CD4-positive, alpha-beta T cell (primary cell): ENCODE measurements around the gene DNAH3. TPM values are rescaled to one million over a fixed set of nuclear protein-coding genes. Genes with fewer than 3 reads are reported as not detected.
"Not testable (repeated sequence)": the region's sequence is repeated elsewhere in the genome, so short reads cannot be mapped to it uniquely, and the experiment has no call there.

Source experiments
- ATAC-seq: fragments of 200-7000 bp; cut with Tn5 transposase; one replicate; pipeline ENCODE4 v1.10.0; 2022; ENCODE audit warnings: mild to moderate bottlenecking; ENCODE audit not compliant: poor library complexity
- CTCF ChIA-PET: fragments of 350-600 bp; sonication (Branson Sonifier 250); formaldehyde crosslinking; loops from one replicate; lab custom pipeline; 2021; ENCODE audit warnings: antibody characterized with exemption, inconsistent platforms; lab: Charles Lee
- POLR2A ChIA-PET: fragments of 350-600 bp; sonication (Branson Sonifier 250); formaldehyde crosslinking; loops from one replicate; lab custom pipeline; 2021; ENCODE audit warnings: antibody characterized with exemption, inconsistent platforms; lab: Charles Lee
- DNase-seq, 14 experiments: peaks; one replicate each; pipeline ENCODE4 v3.0.0-alpha.2; 2013 to 2020; ENCODE audit warnings: mixed read lengths in 2 of 14
- H3K27ac ChIP-seq, 2 donors: one replicate each; pipeline versions ENCODE4 v1.5.1 to v1.7.0; 2013; ENCODE audit warnings: low read length in 2 of 2, low read depth in 1 of 2, mild to moderate bottlenecking in 1 of 2
- H3K27me3 ChIP-seq, 2 experiments: 1 replicate in 1 of 2; 2 replicates in 1 of 2; pipeline versions ENCODE4 v1.6.1 to v1.7.0; 2013; ENCODE audit warnings: low read length in 2 of 2, control low read depth in 1 of 2, mild to moderate bottlenecking in 1 of 2, moderate library complexity in 1 of 2; ENCODE audit not compliant: insufficient read depth in 2 of 2, control insufficient read depth in 1 of 2
- H3K36me3 ChIP-seq: one replicate; pipeline ENCODE4 v1.6.1; 2013; ENCODE audit warnings: low read length, control low read depth; ENCODE audit not compliant: insufficient read depth
- H3K4me1 ChIP-seq: one replicate; pipeline ENCODE4 v1.6.1; 2013; ENCODE audit warnings: low read length, control low read depth; ENCODE audit not compliant: insufficient read depth
- H3K4me3 ChIP-seq: one replicate; pipeline ENCODE4 v1.5.1; 2013; ENCODE audit warnings: mild to moderate bottlenecking, low read length, moderate library complexity
- H3K9me3 ChIP-seq, 2 experiments: 1 replicate in 1 of 2; 2 replicates in 1 of 2; pipeline versions ENCODE4 v1.6.1 to v1.7.0; 2013; ENCODE audit warnings: low read length in 2 of 2, mild to moderate bottlenecking in 2 of 2, control low read depth in 1 of 2, moderate library complexity in 1 of 2; ENCODE audit not compliant: control insufficient read depth in 1 of 2, insufficient read depth in 1 of 2
- H3K27ac Mint-ChIP-seq: one replicate; pipeline ENCODE4 v1.8.0; 2020; ENCODE audit warnings: mixed read lengths
- H3K27me3 Mint-ChIP-seq: one replicate; pipeline ENCODE4 v1.8.0; 2021; ENCODE audit warnings: mixed read lengths
- H3K36me3 Mint-ChIP-seq: one replicate; pipeline ENCODE4 v1.8.0; 2021; ENCODE audit warnings: low read depth, mixed read lengths
- H3K4me1 Mint-ChIP-seq: one replicate; pipeline ENCODE4 v1.8.0; 2021; ENCODE audit warnings: low read depth, mixed read lengths
- H3K4me3 Mint-ChIP-seq: one replicate; pipeline ENCODE4 v1.8.0; 2020; ENCODE audit warnings: mild to moderate bottlenecking, mixed read lengths
- H3K9me3 Mint-ChIP-seq: one replicate; pipeline ENCODE4 v1.8.0; 2020; ENCODE audit warnings: mixed read lengths
- intact Hi-C, 2 experiments: fragments of 100-400 bp; cut with DNase I in 1 of 2; cut with micrococcal nuclease in 1 of 2; formaldehyde crosslinking; loops; one replicate each; pipeline versions ENCODE4 v1.15.1 to v1.9.0; 2023 to 2025; cut with DNase I, micrococcal nuclease
- total RNA-seq, 174 experiments: library from RNA in 2 of 174; stranded (reverse) in 2 of 174; gene quantifications; one replicate each; pipeline ENCODE4 v1.2.3 and lab custom pipeline; 2021 to 2026
- TF ChIP-seq, protein P1 (sequence below): fragments of 200-600 bp; IDR thresholded peaks from one replicate; pipeline ENCODE4 v1.8.0; 2022; ENCODE audit warnings: antibody characterized with exemption, mild to moderate bottlenecking

Gene DNAH3
- total RNA-seq, 2 experiments from 2014 or later: not detected

DNA sequence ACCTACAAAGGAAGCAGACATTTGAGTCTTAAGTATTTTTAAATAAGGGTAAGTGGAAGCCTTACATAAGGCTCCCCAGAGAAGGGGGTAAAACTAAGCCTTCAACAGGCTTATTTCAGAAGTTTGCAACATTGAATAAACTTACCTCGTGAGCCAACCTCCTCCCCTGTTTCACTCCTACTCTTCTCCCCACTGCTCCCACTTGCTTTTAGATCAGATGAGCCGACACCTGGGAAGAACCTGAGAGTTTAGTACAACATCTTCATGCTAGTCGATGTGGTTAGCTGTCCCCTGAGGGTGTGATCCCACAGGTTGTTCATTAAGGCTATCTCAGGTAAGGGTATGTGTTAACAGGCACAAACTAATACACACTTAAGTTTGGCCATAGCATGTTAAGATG, 47.0 kb upstream of the DNAH3 start:
- H3K4me1 Mint-ChIP-seq: no peaks in the 10 kb centered on the region
- ATAC-seq (no peak), DNase-seq (no peak)
- CTCF ChIA-PET: no interaction called here
- TF ChIP-seq, protein P1, sequence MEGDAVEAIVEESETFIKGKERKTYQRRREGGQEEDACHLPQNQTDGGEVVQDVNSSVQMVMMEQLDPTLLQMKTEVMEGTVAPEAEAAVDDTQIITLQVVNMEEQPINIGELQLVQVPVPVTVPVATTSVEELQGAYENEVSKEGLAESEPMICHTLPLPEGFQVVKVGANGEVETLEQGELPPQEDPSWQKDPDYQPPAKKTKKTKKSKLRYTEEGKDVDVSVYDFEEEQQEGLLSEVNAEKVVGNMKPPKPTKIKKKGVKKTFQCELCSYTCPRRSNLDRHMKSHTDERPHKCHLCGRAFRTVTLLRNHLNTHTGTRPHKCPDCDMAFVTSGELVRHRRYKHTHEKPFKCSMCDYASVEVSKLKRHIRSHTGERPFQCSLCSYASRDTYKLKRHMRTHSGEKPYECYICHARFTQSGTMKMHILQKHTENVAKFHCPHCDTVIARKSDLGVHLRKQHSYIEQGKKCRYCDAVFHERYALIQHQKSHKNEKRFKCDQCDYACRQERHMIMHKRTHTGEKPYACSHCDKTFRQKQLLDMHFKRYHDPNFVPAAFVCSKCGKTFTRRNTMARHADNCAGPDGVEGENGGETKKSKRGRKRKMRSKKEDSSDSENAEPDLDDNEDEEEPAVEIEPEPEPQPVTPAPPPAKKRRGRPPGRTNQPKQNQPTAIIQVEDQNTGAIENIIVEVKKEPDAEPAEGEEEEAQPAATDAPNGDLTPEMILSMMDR: no peak
- Histone ChIP-seq H3K4me3 (no peak overlapping the region), H3K27me3 (no peaks in the 10 kb centered on the region), H3K27ac (no peak overlapping the region), H3K4me1 (no peaks in the 10 kb centered on the region), H3K9me3 (no peaks in the 10 kb centered on the region), H3K36me3 (no peaks in the 10 kb centered on the region)
- no peak overlapping the region for H3K4me3 Mint-ChIP-seq
- no peaks in the 10 kb centered on the region for H3K9me3 Mint-ChIP-seq
- H3K27me3 Mint-ChIP-seq: peaks cover 22% of the 10 kb centered on the region
- intact Hi-C loops: no loop called here
- H3K36me3 Mint-ChIP-seq: no peaks in the 10 kb centered on the region
- POLR2A ChIA-PET: no interaction called here
- H3K27ac Mint-ChIP-seq: no peak overlapping the region

DNA sequence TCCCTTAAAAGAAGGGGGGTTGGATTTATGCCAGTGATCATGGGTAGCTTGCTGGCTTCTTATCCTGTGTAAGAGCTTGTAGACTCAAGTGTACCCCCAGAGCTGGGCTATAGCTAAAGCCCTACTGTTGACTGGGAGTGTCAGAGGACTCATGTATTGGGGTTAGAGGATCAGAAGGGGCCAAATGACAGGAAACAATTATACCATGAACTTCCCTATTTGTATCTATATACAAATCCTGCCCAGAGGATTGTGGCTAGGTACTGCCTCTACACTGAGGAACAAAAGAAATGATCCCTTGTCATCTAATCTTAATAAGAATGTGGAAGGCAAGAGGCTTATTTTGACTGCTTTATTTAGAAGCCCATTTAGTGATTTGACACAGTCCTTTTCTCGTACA, 46.5 kb upstream of the DNAH3 start:
- H3K4me1 Mint-ChIP-seq: no peaks in the 10 kb centered on the region
- no peaks in the 10 kb centered on the region for H3K36me3 ChIP-seq
- POLR2A ChIA-PET: no interaction called here
- H3K27me3 ChIP-seq: no peaks in the 10 kb centered on the region
- ATAC-seq (no peak), DNase-seq (no peak)
- intact Hi-C loops: no loop called here
- no peak overlapping the region for H3K27ac Mint-ChIP-seq
- no peak overlapping the region for H3K27ac ChIP-seq
- CTCF ChIA-PET: no interaction called here
- TF ChIP-seq, protein P1: no peak
- peaks cover 22% of the 10 kb centered on the region for H3K27me3 Mint-ChIP-seq
- H3K36me3 Mint-ChIP-seq: no peaks in the 10 kb centered on the region
- no peaks in the 10 kb centered on the region for H3K9me3 ChIP-seq
- H3K4me3 Mint-ChIP-seq: no peak overlapping the region
- H3K4me3 ChIP-seq: no peak overlapping the region
- H3K9me3 Mint-ChIP-seq: no peaks in the 10 kb centered on the region
- no peaks in the 10 kb centered on the region for H3K4me1 ChIP-seq

DNA sequence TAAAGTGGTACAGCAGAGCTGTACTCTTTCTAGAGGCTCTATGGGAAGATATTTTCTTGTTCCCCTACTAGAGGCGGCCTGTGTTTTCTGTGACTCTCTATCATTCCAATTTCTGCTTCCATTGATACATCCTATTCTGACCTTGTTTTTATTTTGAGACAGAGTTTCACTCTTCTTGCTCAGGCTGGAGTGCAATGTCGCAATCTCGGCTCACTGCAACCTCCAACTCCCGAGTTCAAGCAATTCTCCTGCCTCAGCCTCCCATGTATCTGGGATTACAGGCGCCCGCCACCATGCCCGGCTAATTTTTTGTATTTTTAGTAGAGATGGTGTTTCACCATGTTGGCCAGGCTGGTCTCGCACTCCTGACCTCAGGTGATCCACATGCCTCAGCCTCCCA, 44.7 kb upstream of the DNAH3 start:
- H3K27ac ChIP-seq, CTCF ChIA-PET, H3K36me3 ChIP-seq, DNase-seq, H3K4me1 Mint-ChIP-seq, H3K4me3 Mint-ChIP-seq, H3K9me3 ChIP-seq, H3K4me3 ChIP-seq, H3K4me1 ChIP-seq, H3K27ac Mint-ChIP-seq, POLR2A ChIA-PET, H3K27me3 ChIP-seq, intact Hi-C loops, H3K9me3 Mint-ChIP-seq, ATAC-seq, H3K36me3 Mint-ChIP-seq: not testable (repeated sequence)
- H3K27me3 Mint-ChIP-seq: peaks cover 18% of the 10 kb centered on the region

DNA sequence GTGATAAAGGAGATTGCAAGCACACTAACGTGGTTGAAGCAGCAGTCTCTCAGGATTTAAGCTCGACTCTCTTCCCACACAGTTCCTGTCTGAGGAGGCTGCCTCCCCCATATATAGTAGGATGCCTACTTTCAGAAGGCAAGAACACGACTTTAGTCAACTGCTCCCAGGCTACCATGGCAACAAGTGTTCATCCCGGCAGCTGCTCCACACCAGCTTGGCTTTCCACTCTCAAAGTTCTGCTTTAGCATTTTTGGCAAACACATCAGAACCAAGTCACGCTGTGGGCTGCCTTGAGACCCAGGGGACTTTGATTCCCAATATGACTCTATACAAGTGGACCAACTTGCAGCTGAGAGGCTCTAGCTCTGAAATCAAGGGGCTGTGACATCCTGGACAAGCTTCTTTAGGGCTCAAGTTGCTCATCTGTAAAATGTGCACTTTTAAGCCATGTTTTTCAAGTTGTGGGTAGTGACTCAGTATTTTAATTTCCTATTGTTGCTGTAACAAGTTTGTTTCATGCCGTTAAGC, 44.2 kb upstream of the DNAH3 start:
- Mint-ChIP-seq H3K9me3 (peaks cover 3% of the 10 kb centered on the region), H3K27ac (no peak overlapping the region), H3K27me3 (peaks cover 18% of the 10 kb centered on the region), H3K36me3 (no peaks in the 10 kb centered on the region), H3K4me3 (no peak overlapping the region), H3K4me1 (no peaks in the 10 kb centered on the region)
- intact Hi-C loops: no loop called here
- Histone ChIP-seq H3K36me3 (no peaks in the 10 kb centered on the region), H3K4me1 (no peaks in the 10 kb centered on the region), H3K4me3 (no peak overlapping the region), H3K27me3 (no peaks in the 10 kb centered on the region), H3K27ac (no peak overlapping the region), H3K9me3 (peaks cover 0 to 5% of the 10 kb centered on the region in 2 experiments)
- no peak for DNase-seq
- TF ChIP-seq, protein P1: no peak
- ChIA-PET POLR2A (no interaction called here), CTCF (no interaction called here)
- ATAC-seq: no peak
